Immature natural killer cell (primary cell): ENCODE data around the gene VASN. TPM values are rescaled to one million over a fixed set of nuclear protein-coding genes. Genes with fewer than 3 reads are reported as not detected.
A peak's percentile ranks its signal among the peaks of the same experiment; 100 is the strongest.
"Not testable (repeated sequence)": the region's sequence is repeated elsewhere in the genome, so short reads cannot be mapped to it uniquely, and the experiment has no call there.

Experiments used
- DNase-seq, 3 donors: peaks; one replicate each; pipeline ENCODE4 v3.0.0; 2022; ENCODE audit warnings: mixed read lengths in 1 of 3
- H3K27ac Mint-ChIP-seq, 6 donors: one replicate each; pipeline ENCODE4 v1.8.0; 2020; ENCODE audit warnings: mixed read lengths in 6 of 6, mild to moderate bottlenecking in 5 of 6, inconsistent platforms in 4 of 6, moderate library complexity in 3 of 6
- H3K27me3 Mint-ChIP-seq, 3 donors: one replicate each; pipeline ENCODE4 v1.8.0; 2020 to 2021; ENCODE audit warnings: low read depth in 3 of 3, mild to moderate bottlenecking in 3 of 3, mixed read lengths in 3 of 3, moderate library complexity in 3 of 3, inconsistent platforms in 1 of 3
- H3K36me3 Mint-ChIP-seq, 3 donors: one replicate each; pipeline ENCODE4 v1.8.0; 2020; ENCODE audit warnings: mixed read lengths in 3 of 3, inconsistent platforms in 2 of 3, mild to moderate bottlenecking in 2 of 3
- H3K4me1 Mint-ChIP-seq, 2 donors: one replicate each; pipeline ENCODE4 v1.8.0; 2020; ENCODE audit warnings: inconsistent platforms in 2 of 2, mild to moderate bottlenecking in 2 of 2, mixed read lengths in 2 of 2, moderate library complexity in 1 of 2
- H3K4me3 Mint-ChIP-seq, 5 donors: one replicate each; pipeline ENCODE4 v1.8.0; 2020; ENCODE audit warnings: mild to moderate bottlenecking in 5 of 5, mixed read lengths in 5 of 5, inconsistent platforms in 3 of 5, moderate library complexity in 3 of 5
- H3K9me3 Mint-ChIP-seq, 6 donors: one replicate each; pipeline ENCODE4 v1.8.0; 2020; ENCODE audit warnings: mild to moderate bottlenecking in 6 of 6, mixed read lengths in 6 of 6, inconsistent platforms in 4 of 6, moderate library complexity in 3 of 6
- polyA plus RNA-seq, 3 donors: library from polyadenylated mRNA; unstranded; fragments of 300-500 nt; fragmentation: Illumina TruSeq; gene quantifications; one replicate each; pipeline ENCODE4 v1.2.3, GENCODE V29; 2021

VASN gene
- polyA plus RNA-seq, 3 donors from 2014 or later: 0.07 to 0.20 TPM; not detected in 1

DNA sequence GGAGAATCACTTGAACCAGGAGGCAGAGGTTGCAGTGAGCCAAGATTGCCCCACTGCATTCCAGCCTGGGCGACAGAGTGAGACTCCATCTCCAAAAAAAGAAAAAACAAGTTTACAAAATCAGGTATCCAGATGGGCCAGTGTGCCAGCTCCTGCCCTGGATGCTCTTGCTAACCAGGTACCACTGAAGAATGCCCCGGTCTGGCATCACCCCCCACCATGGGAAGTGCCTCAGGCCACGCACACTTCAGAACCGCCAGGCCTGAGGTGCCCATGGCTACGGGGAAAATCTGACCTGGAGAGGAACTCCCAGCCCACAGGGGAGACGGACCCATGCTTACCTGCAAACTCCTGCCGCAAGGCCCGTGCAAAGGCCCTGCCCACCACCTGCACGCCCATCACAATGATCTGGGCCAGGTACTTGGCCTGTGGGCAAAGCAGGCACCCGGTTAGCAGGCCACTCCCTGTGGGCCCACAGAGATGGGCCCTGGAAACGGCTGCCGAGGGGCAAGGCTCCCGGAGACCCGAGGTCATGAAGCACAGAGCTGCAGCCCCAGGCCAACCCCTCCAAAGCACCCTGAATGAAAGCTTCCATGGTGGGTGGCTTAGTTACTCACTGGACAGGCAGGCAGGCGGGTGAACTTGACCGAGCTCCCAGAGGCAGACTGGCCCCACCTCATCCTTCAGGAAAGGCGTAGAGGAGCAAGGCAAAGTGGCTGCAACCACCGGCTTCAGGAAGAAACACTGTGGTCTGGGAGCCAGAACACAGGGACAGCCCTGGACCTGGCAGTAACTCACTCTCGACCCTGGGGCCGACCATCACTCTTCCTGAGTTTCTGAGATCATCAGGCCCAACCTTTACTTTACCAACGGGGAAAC lies 28.5 kb upstream of the VASN start:
- no peaks in the 10 kb centered on the region for H3K9me3 Mint-ChIP-seq
- H3K27me3 Mint-ChIP-seq: peaks cover 0 to 2% (median 1%) of the 10 kb centered on the region in 3 donors
- peak overlapping the region in 3 of 6 donors; percentile 12 to 55 (median 51) for H3K27ac Mint-ChIP-seq
- H3K4me1 Mint-ChIP-seq: peaks cover 17 to 20% of the 10 kb centered on the region in 2 donors
- no peak overlapping the region for H3K4me3 Mint-ChIP-seq
- DNase-seq: no peak
- H3K36me3 Mint-ChIP-seq: no peaks in the 10 kb centered on the region

DNA sequence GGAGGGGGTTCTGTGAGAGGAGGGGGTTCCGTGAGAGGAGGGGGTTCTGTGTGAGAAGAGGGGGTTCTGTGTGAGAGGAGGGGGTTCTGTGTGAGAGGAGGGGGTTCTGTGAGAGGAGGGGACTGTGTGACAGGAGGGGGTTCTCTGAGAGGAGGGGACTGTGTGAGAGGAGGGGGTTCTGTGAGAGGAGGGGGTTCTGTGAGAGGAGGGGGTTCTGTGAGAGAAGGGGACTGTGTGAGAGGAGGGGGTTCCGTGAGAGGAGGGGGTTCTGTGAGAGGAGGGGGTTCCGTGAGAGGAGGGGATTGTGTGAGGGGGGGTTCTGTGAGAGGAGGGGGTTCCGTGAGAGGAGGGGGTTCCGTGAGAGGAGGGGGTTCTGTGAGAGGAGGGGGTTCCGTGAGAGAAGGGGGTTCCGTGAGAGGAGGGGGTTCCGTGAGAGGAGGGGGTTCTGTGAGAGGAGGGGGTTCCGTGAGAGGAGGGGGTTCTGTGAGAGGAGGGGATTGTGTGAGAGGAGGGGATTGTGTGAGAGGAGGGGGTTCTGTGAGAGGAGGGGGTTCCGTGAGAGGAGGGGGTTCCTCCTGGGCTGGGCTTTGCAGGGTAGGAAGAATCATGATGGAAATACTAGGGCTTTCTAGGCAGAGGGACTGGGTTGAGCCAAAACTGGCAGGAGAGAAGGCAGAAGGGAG lies 27.2 kb upstream of the VASN start:
- Mint-ChIP-seq H3K27ac (peak overlapping the region in 3 of 6 donors; percentile 25 to 66 (median 26)), H3K4me1 (peaks cover 21 to 22% of the 10 kb centered on the region in 2 donors)
- H3K36me3 Mint-ChIP-seq, H3K4me3 Mint-ChIP-seq, H3K9me3 Mint-ChIP-seq, DNase-seq, H3K27me3 Mint-ChIP-seq: not testable (repeated sequence)

DNA sequence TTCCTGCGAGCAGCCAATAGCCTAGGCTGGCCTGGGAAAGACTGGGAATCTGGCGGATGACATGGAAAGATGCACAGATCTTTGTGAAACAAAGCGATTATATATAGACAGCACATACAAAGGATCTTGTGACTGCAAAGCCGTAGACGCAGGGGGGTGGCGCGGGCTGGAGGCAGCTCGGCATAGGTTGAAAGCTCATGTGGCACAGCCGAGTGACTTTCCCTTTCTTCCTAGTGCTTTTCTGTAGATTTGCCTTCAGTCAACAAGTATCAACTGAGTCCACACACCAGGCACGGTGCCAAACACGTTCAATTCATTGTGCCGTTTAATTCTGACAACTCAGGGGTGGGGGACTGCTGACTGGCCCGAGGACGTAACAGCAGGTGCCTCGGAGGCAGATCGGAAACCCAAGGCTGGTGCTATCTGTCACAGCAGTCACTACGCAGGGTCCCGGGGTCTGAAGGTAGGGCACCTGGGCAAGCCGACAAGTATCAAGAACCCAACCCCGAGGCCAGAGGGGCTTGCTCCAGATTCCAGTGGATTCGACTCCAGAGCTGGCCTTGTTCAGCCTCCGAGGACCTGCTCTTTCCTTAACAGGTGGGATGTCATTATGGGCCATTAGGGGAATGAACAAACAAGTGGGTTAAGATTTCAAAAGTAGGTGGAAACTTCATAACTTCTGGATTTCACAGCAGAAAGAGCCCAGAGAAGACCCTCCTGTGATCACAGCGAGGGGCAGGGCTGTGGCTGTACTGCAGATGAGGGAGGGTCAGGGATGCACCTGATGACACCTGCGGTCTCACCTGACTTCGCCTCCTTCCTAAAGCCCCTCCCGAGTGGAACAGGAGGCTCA lies 26.4 kb upstream of the VASN start:
- H3K27me3 Mint-ChIP-seq: peaks cover 0 to 3% (median 2%) of the 10 kb centered on the region in 3 donors
- H3K4me3 Mint-ChIP-seq: no peak overlapping the region
- H3K36me3 Mint-ChIP-seq: no peaks in the 10 kb centered on the region
- no peak for DNase-seq
- H3K9me3 Mint-ChIP-seq: no peaks in the 10 kb centered on the region
- peaks cover 21 to 22% of the 10 kb centered on the region in 2 donors for H3K4me1 Mint-ChIP-seq
- H3K27ac Mint-ChIP-seq: peak overlapping the region in 4 of 6 donors; percentile 25 to 66 (median 46)

DNA sequence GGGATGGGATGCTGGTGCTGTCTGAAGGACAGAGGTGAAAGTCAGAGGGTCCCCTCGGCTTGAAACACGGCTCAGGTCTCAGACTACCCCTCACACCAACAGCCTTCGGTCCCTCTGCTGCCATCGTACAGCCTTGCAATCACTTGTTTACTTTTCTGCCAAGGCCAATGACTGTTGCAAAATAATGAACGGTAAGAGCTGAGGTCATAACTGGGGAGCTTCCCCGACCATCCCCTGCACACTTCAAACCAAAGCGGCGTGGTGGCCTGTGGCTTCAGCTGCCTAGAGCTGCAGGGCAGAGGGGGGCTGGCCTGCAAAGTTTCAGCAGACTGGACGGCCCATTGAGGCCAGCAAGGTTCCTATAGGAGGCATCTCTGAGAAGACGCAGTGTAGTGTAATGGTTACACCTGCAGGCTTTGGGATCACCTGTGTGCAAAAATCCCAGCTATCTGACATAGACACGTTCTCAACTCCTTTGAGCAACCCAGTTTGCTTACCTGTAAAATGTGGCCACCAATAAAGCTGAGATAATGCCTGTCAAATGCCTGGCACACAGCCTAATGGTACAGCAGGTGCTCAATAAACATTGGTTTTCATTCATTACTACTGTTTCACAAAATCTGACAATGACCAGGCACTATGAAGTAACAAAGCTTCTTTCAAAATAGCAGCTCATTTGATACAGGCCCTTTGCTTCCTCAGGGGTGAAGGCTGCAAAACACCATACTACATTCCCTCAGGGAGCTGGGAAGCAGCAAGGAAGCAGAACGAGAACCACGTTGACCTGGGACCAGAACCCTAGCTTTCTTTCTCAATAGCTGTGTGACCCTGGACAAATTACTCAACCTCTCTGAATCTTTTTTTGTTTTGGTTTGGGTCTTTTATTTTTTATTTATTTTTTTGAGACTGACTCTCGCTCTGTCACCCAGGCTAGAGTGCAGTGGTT lies 25.5 kb upstream of the VASN start:
- peaks cover 2 to 7% (median 5%) of the 10 kb centered on the region in 3 donors for H3K27me3 Mint-ChIP-seq
- H3K9me3 Mint-ChIP-seq: no peaks in the 10 kb centered on the region
- peak overlapping the region in 5 of 6 donors; percentile 24 to 67 (median 45) for H3K27ac Mint-ChIP-seq
- H3K4me1 Mint-ChIP-seq: peaks cover 28 to 30% of the 10 kb centered on the region in 2 donors
- no peak overlapping the region for H3K4me3 Mint-ChIP-seq
- H3K36me3 Mint-ChIP-seq: no peaks in the 10 kb centered on the region
- no peak for DNase-seq

DNA sequence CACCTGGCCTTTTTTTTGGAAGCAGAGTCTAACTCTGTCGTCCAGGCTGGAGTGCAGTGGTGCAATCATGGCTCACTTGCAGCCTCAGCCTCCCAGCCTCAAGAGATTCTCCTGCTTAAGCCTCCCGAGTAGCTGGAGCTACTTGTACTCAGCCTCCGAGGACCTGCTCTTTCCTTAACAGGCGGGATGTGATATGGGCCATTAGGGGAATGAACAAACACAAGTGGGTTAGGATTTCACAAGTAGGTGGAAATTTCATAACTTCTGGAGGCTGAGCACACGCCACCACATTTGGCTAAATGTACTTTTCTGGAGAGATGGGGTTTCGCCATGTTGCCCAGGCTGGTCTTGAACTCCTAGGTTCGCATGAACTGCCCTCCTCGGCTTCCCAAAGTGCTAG lies 24.6 kb upstream of the VASN start:
- H3K36me3 Mint-ChIP-seq: no peaks in the 10 kb centered on the region
- peaks cover 35 to 38% of the 10 kb centered on the region in 2 donors for H3K4me1 Mint-ChIP-seq
- H3K27ac Mint-ChIP-seq: peak overlapping the region in 2 of 6 donors; percentile 25 to 48
- DNase-seq: no peak
- no peaks in the 10 kb centered on the region for H3K9me3 Mint-ChIP-seq
- no peak overlapping the region for H3K4me3 Mint-ChIP-seq
- H3K27me3 Mint-ChIP-seq: peaks cover 6 to 8% (median 7%) of the 10 kb centered on the region in 3 donors

DNA sequence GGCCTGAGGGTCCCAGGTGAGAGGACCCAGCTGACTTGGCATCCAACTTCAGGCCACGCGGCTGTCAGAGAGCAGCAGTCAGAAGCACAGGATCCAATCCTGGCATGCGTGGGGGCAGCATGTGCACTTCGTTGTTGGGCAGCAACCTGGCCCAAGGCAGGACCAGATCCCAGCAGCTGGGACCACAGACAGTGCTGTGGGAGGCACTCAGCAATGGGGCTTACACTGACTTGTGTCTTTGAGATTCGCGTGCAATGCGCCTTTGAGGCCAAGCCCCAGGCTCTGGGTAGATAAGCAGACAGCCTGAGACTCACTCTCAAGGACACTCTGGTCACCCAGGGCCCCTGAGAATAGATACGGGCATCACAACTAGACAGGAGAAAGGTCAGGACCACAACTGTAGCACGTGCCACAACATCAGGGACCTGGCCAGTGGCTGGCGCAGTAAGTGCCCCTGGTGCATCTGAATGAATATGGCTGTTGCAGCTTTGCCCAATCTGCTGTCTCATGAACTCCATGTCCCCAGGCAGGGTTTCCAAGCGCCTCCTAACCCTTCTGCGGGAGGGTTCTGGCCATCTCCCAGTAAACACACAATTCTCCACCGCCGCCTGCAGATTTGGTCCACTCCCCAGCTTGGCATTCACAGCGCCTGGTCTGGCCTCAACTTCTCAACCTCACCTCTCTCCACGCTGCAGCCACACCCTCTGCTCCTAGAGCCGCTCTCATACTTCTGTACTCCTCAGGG lies 23.7 kb upstream of the VASN start:
- no peak for DNase-seq
- H3K27me3 Mint-ChIP-seq: peaks cover 6 to 8% (median 7%) of the 10 kb centered on the region in 3 donors
- H3K4me3 Mint-ChIP-seq: peak overlapping the region in 1 of 5 donors; percentile 1
- H3K36me3 Mint-ChIP-seq: no peaks in the 10 kb centered on the region
- no peaks in the 10 kb centered on the region for H3K9me3 Mint-ChIP-seq
- peak overlapping the region; percentile 20 to 72 (median 35) for H3K27ac Mint-ChIP-seq
- H3K4me1 Mint-ChIP-seq: peaks cover 35 to 38% of the 10 kb centered on the region in 2 donors

DNA sequence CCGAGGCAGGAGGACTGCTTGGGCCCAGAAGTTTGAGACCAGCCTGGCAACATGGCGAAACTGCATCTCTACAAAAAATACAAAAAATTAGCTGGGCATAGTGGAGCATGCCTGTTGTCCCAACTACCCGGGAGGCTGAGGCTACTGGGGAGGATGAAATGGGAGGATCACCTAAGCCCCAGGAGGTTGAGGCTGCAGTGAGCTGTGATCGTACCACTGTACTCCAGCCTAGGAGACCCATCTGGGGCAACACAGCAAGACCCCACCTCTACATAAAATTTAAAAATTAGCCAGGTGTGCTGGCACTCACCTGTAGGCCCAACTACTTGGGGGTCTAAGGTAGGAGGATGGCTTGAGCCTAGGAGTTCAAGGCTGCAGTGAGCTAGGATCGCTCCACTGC lies 22.3 kb upstream of the VASN start:
- Mint-ChIP-seq H3K36me3 (no peaks in the 10 kb centered on the region), H3K9me3 (no peaks in the 10 kb centered on the region), H3K27me3 (peaks cover 6 to 11% (median 10%) of the 10 kb centered on the region in 3 donors), H3K4me1 (peaks cover 32 to 34% of the 10 kb centered on the region in 2 donors), H3K27ac (no peak overlapping the region), H3K4me3 (peak overlapping the region in 2 of 5 donors; percentile 12 to 21)
- DNase-seq: no peak

DNA sequence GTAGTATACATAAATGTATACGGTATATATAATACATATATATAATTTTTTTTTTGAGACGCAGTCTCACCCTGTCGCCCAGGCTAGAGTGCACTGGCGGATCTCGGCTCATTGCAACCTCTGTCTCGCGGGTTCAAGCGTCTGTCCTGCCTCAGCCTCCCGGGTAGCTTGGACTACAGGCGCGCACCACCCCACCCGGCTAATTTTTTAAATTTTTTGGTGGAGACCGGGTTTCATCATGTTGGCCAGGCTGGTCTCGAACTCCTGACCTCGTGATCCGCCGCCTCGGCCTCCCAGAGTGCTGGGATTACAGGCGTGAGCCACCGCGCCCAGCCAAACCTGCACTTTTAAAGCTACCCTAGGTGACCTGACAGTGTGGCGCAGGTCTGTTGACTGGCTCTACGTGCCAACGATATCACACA lies 21.3 kb upstream of the VASN start:
- peak overlapping the region; percentile 80 to 93 (median 88) for H3K27ac Mint-ChIP-seq
- H3K27me3 Mint-ChIP-seq: peaks cover 6 to 11% (median 10%) of the 10 kb centered on the region in 3 donors
- H3K9me3 Mint-ChIP-seq: no peaks in the 10 kb centered on the region
- H3K4me1 Mint-ChIP-seq: peaks cover 24 to 27% of the 10 kb centered on the region in 2 donors
- no peaks in the 10 kb centered on the region for H3K36me3 Mint-ChIP-seq
- DNase-seq: no peak
- peak overlapping the region; percentile 91 to 95 (median 93) for H3K4me3 Mint-ChIP-seq

DNA sequence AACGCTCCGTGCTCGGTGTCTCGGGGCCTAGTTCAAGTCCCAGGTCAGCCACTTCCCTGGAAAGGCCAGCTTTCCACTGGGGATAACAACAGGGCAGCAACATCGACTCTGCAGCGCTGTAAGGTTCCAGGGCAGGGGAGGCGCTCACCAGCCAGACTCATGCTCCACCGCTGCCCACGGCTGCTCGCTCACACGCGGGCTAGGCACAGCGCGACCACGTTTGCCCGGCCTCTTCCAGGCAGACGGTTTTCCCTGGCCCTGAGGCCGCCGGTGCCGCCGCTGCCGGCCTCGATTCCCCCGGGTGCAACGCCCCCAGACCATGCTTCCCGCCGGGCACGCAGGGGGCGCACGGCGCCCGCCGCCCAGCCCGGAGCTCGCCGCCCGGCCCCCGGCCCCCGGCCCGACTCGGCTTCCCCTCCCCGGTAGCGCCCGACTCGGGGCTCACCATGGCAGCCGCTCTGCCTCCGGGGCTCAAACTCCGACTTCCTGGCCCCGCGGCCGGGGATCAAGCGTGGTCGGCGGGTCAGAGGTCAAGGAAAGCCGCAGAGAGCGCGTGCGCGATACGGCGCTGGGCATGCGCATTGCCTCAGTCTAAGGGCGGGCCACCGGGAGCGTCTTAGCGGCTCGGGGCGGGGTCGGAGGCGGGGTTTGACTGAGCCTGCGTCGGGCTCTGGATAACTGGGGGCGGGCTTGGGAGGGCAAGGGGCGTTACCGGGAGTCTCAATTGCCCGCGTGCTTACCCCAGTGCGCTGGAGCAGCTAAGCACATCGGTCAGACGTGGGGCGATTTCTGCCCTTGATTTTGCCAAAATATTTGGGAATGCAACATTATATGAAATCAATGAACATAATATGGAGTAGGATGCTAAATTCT lies 20.6 kb upstream of the VASN start, which contains the start of gene PAM16:
PAM16 (minus strand) TSS at position 535 of the 873 bp plus-strand sequence; CDS start at position 448, 87 bp downstream.
- H3K27me3 Mint-ChIP-seq: peaks cover 6 to 11% (median 10%) of the 10 kb centered on the region in 3 donors
- H3K9me3 Mint-ChIP-seq: no peaks in the 10 kb centered on the region
- no peaks in the 10 kb centered on the region for H3K36me3 Mint-ChIP-seq
- peak within 1 kb of the TSS; percentile 80 to 94 (median 89) for H3K27ac Mint-ChIP-seq
- peaks cover 23% of the 10 kb centered on the region in 2 donors for H3K4me1 Mint-ChIP-seq
- peak; percentile 98 to 99 (median 99) for DNase-seq
- peak within 1 kb of the TSS; percentile 91 to 95 (median 93) for H3K4me3 Mint-ChIP-seq

DNA sequence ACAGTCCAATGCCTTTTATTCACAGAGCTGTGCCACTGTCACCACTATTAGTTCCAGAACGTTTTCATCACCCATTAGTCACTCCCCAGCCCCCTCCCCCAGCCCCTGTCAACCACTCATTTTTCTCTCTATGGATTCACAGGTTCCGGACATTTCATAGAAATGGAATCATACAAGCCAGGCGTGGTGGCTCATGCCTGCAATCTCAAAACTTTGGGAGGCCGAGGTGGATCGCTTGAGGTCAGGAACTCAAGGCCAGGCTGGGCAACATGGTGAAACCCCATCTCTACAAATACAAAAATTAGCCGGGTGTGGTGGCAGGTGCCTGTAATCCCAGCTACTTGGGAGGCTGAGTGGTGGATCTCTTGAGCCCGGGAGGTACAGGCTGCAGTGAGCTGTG lies 19.8 kb upstream of the VASN start:
- Mint-ChIP-seq H3K36me3 (peaks cover 0 to 2% (median 0%) of the 10 kb centered on the region in 3 donors), H3K4me3 (peak overlapping the region; percentile 46 to 95 (median 93)), H3K9me3 (no peaks in the 10 kb centered on the region), H3K4me1 (peaks cover 20 to 23% of the 10 kb centered on the region in 2 donors), H3K27me3 (peaks cover 6 to 11% (median 10%) of the 10 kb centered on the region in 3 donors), H3K27ac (peak overlapping the region; percentile 68 to 94 (median 82))
- no peak for DNase-seq

DNA sequence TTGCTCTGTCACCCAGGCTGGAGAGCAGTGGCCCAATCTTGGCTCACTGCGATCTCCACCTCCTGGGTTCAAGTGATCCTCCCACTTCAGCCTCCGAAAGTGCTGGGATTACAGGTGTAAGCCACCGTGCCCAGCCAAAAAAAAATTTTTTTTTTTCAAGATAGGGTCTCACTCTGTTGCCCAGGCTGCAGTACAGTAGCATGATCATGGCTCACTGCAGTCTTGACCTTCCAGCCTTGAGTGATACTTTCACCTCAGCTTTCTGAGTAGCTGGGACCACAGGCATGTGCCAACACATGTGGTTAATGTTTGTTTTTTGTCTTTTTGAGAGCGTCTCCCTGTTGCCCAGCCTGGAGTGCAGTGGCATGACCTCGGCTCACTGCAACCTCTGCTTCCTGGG lies 18.8 kb upstream of the VASN start:
- Mint-ChIP-seq H3K4me3 (no peak overlapping the region), H3K9me3 (no peaks in the 10 kb centered on the region), H3K27ac (no peak overlapping the region), H3K27me3 (peaks cover 6 to 11% (median 8%) of the 10 kb centered on the region in 3 donors), H3K36me3 (peaks cover 0 to 2% (median 0%) of the 10 kb centered on the region in 3 donors), H3K4me1 (peaks cover 17 to 23% of the 10 kb centered on the region in 2 donors)
- DNase-seq: no peak
